RWPE2 (cell line): ENCODE results near the gene ACSL1.

Experiments
- ATAC-seq: fragments of 200-7000 bp; cut with Tn5 transposase; 3 replicates; pipeline ENCODE4 v1.9.1; 2021; ENCODE audit warnings: low read depth
- DNase-seq: peaks from one replicate; pipeline ENCODE4 v3.0.0-alpha.2; 2020; ENCODE audit warnings: low spot score
- H3K27ac ChIP-seq: fragments of 450-650 bp; 2 replicates; pipeline ENCODE4 v1.5.1; 2017; ENCODE audit warnings: mild to moderate bottlenecking; ENCODE audit not compliant: poor library complexity, severe bottlenecking
- H3K27me3 ChIP-seq: fragments of 250-450 bp; sonication (Bioruptor Pico); 2 replicates; pipeline ENCODE4 v1.5.1; 2021; ENCODE audit warnings: mild to moderate bottlenecking, moderate library complexity; ENCODE audit not compliant: insufficient read depth, poor library complexity, severe bottlenecking
- H3K36me3 ChIP-seq: fragments of 250-450 bp; sonication (Bioruptor Pico); 2 replicates; pipeline ENCODE4 v1.5.1; 2020; ENCODE audit warnings: low read depth, mild to moderate bottlenecking, moderate library complexity
- H3K4me1 ChIP-seq: fragments of 250-450 bp; sonication (Bioruptor Pico); 2 replicates; pipeline ENCODE4 v1.5.1; 2021; ENCODE audit warnings: mild to moderate bottlenecking, moderate library complexity; ENCODE audit not compliant: insufficient read depth, poor library complexity, severe bottlenecking
- H3K4me3 ChIP-seq: fragments of 250-450 bp; sonication (Bioruptor Pico); 2 replicates; pipeline ENCODE4 v1.5.1; 2021; ENCODE audit warnings: mild to moderate bottlenecking, moderate library complexity; ENCODE audit not compliant: severe bottlenecking
- H3K9me3 ChIP-seq: fragments of 250-450 bp; sonication (Bioruptor Pico); 2 replicates; pipeline ENCODE4 v1.5.1; 2021; ENCODE audit warnings: mild to moderate bottlenecking, moderate library complexity; ENCODE audit not compliant: severe bottlenecking
- TF ChIP-seq, protein P1 (sequence below): fragments of 450-650 bp; IDR thresholded peaks from one replicate; pipeline ENCODE4 v1.5.1; 2017; ENCODE audit warnings: mild to moderate bottlenecking, moderate library complexity; ENCODE audit not compliant: poor library complexity, severe bottlenecking

ACSL1 gene

DNA sequence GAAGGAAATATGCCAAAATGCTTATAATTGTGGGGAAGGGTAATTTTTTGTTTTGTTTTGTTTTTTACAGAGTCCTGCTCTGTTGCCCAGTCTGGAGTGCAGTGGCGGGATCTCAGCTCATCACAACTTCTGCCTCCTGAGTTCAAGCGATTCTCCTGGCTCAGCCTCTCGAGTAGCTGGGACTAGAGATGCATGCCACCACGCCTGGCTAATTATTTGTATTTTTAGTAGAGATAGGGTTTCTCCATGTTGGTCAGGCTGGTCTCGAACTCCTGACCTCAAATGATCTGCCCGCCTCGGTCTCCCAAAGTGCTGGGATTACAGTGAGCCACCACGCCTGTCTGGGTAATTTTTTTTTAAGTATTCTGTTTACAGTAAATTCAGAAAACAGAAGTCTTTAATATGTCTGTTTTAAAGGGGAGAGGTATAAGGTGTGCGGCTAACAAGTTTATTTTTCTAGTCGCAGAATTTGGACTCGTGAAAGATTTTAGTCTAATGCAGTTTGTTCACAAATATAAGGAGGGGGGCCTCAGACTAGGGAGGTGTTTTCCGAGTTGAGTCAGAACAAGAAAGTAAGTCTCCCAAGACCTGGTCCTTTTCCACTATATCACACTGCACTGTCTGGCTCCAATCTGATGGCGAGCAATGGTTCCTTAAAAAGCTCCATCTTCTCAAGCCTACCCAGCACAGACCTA, 1.5 kb downstream of the ACSL1 start:
- Histone ChIP-seq H3K4me1 (peaks cover 6% of the 10 kb centered on the region), H3K27ac (no peak overlapping the region), H3K4me3 (no peak overlapping the region), H3K27me3 (no peaks in the 10 kb centered on the region), H3K9me3 (no peaks in the 10 kb centered on the region), H3K36me3 (no peaks in the 10 kb centered on the region)
- no peak for DNase-seq
- TF ChIP-seq, protein P1, sequence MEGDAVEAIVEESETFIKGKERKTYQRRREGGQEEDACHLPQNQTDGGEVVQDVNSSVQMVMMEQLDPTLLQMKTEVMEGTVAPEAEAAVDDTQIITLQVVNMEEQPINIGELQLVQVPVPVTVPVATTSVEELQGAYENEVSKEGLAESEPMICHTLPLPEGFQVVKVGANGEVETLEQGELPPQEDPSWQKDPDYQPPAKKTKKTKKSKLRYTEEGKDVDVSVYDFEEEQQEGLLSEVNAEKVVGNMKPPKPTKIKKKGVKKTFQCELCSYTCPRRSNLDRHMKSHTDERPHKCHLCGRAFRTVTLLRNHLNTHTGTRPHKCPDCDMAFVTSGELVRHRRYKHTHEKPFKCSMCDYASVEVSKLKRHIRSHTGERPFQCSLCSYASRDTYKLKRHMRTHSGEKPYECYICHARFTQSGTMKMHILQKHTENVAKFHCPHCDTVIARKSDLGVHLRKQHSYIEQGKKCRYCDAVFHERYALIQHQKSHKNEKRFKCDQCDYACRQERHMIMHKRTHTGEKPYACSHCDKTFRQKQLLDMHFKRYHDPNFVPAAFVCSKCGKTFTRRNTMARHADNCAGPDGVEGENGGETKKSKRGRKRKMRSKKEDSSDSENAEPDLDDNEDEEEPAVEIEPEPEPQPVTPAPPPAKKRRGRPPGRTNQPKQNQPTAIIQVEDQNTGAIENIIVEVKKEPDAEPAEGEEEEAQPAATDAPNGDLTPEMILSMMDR: no peak
- ATAC-seq: no peak

DNA sequence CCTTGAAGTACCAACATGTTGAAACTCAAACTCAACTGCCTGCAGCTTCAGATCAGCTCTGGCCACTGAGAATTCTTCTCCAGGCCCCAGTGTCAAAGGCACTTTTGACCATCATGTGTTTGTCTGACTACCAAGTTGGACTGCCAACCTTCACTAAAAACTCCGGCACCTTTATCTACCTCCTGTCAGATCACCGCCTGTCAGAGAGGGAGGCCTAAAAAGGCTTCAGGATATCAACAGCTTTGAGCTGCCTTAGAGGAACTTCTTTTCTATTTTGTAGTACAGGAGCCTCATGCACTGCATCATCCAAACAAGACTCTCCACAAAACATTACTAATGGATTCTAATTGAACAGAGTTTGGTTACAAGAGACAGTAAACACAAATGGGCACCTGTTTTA, 2.8 kb downstream of the ACSL1 start:
- Histone ChIP-seq H3K9me3 (no peaks in the 10 kb centered on the region), H3K27me3 (no peaks in the 10 kb centered on the region), H3K36me3 (no peaks in the 10 kb centered on the region), H3K27ac (no peak overlapping the region), H3K4me3 (no peak overlapping the region), H3K4me1 (peaks cover 6% of the 10 kb centered on the region)
- TF ChIP-seq, protein P1: no peak
- ATAC-seq: no peak
- DNase-seq: no peak

DNA sequence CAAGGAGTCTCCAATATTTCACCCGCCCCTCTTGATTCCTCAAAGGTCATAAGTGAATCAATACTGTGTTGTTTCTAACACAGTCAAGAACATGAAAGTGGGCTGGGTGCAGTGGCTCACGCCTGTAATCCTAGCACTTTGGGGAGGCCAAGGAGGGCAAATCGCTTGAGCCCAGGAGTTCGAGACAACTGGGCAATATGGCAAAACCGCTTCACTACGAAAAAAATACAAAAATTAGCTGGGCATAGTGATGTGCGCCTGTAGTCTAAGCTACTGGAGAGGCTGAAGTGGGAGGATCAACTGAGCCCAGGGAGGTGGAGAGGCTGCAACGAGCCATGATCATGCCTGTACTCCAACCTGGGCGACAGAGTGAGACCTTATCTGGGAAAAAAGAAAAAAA, 3.4 kb downstream of the ACSL1 start:
- DNase-seq (no peak), ATAC-seq (no peak)
- H3K4me1 ChIP-seq: peaks cover 6% of the 10 kb centered on the region
- H3K27me3 ChIP-seq: no peaks in the 10 kb centered on the region
- no peaks in the 10 kb centered on the region for H3K36me3 ChIP-seq
- TF ChIP-seq, protein P1: no peak
- no peaks in the 10 kb centered on the region for H3K9me3 ChIP-seq
- no peak overlapping the region for H3K27ac ChIP-seq
- no peak overlapping the region for H3K4me3 ChIP-seq

DNA sequence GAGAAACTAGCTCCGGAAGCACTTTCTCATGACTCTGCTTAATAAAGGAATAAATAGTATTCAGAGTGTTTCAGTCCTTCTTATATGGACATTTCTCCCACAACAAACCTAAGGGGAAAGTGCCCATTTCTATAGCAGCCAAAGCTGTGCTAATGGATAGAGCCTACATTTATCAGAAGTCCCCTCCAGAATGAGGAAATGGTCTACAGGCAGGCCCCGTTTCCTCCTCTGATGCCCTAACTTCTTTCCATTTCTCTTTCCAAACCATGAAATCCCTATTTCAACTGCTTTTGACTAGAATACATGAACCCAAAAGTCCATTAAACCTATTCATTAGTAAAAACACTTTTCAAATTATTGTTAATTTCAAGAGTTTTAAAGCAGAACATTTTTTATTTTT, 4.5 kb downstream of the ACSL1 start:
- no peaks in the 10 kb centered on the region for H3K27me3 ChIP-seq
- TF ChIP-seq, protein P1: no peak
- H3K36me3 ChIP-seq: no peaks in the 10 kb centered on the region
- no peak overlapping the region for H3K4me3 ChIP-seq
- H3K4me1 ChIP-seq: peaks cover 6% of the 10 kb centered on the region
- no peak overlapping the region for H3K27ac ChIP-seq
- ATAC-seq: no peak
- DNase-seq: no peak
- H3K9me3 ChIP-seq: no peaks in the 10 kb centered on the region

DNA sequence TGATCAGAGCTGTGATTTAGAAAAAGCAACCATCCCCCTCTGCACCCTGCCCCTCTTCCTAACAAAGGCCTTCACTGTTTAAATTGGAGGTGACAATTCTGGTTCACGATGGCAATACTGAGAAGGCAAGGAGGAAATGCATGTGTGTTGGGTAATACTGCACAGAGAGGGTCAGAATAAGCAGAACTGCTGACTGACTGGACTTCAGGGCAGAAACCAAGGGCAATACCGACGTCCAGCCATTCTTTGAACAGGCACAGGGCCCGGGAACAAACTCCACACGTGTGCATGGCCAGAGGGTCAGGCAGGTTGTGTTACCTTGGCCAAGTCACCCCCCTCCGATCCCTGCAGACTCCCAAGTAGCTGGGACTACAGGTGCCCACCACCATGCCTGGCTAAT, 6.0 kb downstream of the ACSL1 start:
- Histone ChIP-seq H3K9me3 (no peaks in the 10 kb centered on the region), H3K27me3 (no peaks in the 10 kb centered on the region), H3K4me1 (peaks cover 12% of the 10 kb centered on the region), H3K36me3 (no peaks in the 10 kb centered on the region), H3K27ac (no peak overlapping the region), H3K4me3 (no peak overlapping the region)
- DNase-seq (no peak), ATAC-seq (no peak)
- TF ChIP-seq, protein P1: no peak
